Naive B cell (primary cell): Measurements from ENCODE around the gene APH1A. TPM values are rescaled to one million over a fixed set of nuclear protein-coding genes. Genes with fewer than 3 reads are reported as not detected.
A peak's percentile ranks its signal among the peaks of the same experiment; 100 is the strongest.
"Not testable (repeated sequence)": the region's sequence is repeated elsewhere in the genome, so short reads cannot be mapped to it uniquely, and the experiment has no call there.

ENCODE experiments used
- ATAC-seq, 2 donors: fragments of 150-1000 bp; cut with Tn5 transposase; 2 replicates each; pipeline ENCODE4 v1.10.0; 2021; ENCODE audit warnings: low read depth in 2 of 2, mild to moderate bottlenecking in 2 of 2, moderate library complexity in 2 of 2
- DNase-seq: peaks from one replicate; pipeline ENCODE4 v3.0.0; 2022
- H3K27ac Mint-ChIP-seq, 6 donors: one replicate each; pipeline ENCODE4 v1.8.0; 2020 to 2022; ENCODE audit warnings: mild to moderate bottlenecking in 6 of 6, mixed read lengths in 6 of 6, moderate library complexity in 5 of 6, inconsistent platforms in 2 of 6
- H3K27me3 Mint-ChIP-seq, 3 donors: one replicate each; pipeline ENCODE4 v1.8.0; 2021 to 2022; ENCODE audit warnings: mixed read lengths in 3 of 3, mild to moderate bottlenecking in 1 of 3
- H3K36me3 Mint-ChIP-seq, 2 donors: one replicate each; pipeline ENCODE4 v1.8.0; 2020 to 2022; ENCODE audit warnings: mixed read lengths in 2 of 2, inconsistent platforms in 1 of 2, mild to moderate bottlenecking in 1 of 2
- H3K4me1 Mint-ChIP-seq, 3 donors: one replicate each; pipeline ENCODE4 v1.8.0; 2020 to 2022; ENCODE audit warnings: mixed read lengths in 3 of 3, inconsistent platforms in 1 of 3, mild to moderate bottlenecking in 1 of 3, moderate library complexity in 1 of 3
- H3K4me3 Mint-ChIP-seq, 8 donors: one replicate each; pipeline ENCODE4 v1.8.0; 2020 to 2022; ENCODE audit warnings: mild to moderate bottlenecking in 8 of 8, mixed read lengths in 8 of 8, moderate library complexity in 8 of 8, inconsistent platforms in 2 of 8
- H3K9me3 Mint-ChIP-seq, 7 donors: one replicate each; pipeline ENCODE4 v1.8.0; 2020 to 2022; ENCODE audit warnings: mixed read lengths in 7 of 7, mild to moderate bottlenecking in 5 of 7, inconsistent platforms in 2 of 7, moderate library complexity in 1 of 7
- polyA plus RNA-seq, 6 donors: library from polyadenylated mRNA; unstranded; fragments of 300-500 nt; fragmentation: Illumina TruSeq; gene quantifications; one replicate each; pipeline ENCODE4 v1.2.3, GENCODE V29; 2021; ENCODE audit warnings: low read depth in 6 of 6

APH1A gene
- polyA plus RNA-seq, 6 donors from 2014 or later = 81.7 to 106 (median 91.3) TPM

DNA sequence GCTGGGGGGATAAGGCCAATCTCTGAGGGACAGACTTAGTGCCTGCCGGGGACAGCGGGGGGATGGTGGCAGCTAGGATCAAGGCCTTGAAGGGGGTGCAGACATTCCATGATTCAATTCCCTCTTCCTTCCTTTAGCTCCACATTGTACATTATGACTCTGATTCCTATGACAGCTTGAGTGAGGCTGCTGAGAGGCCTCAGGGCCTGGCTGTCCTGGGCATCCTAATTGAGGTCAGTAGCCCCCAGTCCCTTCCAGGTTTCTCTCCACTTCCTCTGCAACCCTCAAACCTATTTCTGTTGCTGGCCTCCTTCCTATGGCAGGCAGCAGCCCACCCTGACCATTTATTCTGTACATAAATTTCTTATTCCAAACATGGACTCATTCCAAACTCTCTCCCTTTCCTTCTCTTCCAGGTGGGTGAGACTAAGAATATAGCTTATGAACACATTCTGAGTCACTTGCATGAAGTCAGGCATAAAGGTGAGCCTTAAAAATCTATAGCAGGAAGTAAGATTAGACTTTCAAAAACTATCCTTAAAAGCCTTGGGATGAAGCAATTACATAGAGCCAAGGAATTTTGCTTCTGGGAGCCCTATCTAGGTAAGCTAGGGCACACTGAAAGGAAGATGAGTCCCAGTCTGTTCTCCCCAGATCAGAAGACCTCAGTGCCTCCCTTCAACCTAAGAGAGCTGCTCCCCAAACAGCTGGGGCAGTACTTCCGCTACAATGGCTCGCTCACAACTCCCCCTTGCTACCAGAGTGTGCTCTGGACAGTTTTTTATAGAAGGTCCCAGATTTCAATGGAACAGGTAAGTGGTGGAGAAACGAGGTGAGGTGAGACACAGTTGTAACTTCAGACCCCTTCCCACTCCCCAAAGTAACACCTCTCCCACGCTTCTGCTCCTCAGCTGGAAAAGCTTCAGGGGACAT is 6.2 kb downstream of the APH1A start:
- peaks cover 11 to 16% (median 14%) of the 10 kb centered on the region in 3 donors for H3K4me1 Mint-ChIP-seq
- peak overlapping the region in 1 of 6 donors; percentile 82 for H3K27ac Mint-ChIP-seq
- peaks cover 0 to 7% of the 10 kb centered on the region in 2 donors for H3K36me3 Mint-ChIP-seq
- peak overlapping the region in 1 of 8 donors; percentile 21 for H3K4me3 Mint-ChIP-seq
- DNase-seq (no peak), ATAC-seq (no peak)
- H3K9me3 Mint-ChIP-seq = no peaks in the 10 kb centered on the region
- H3K27me3 Mint-ChIP-seq = peaks cover 13 to 19% (median 15%) of the 10 kb centered on the region in 3 donors

DNA sequence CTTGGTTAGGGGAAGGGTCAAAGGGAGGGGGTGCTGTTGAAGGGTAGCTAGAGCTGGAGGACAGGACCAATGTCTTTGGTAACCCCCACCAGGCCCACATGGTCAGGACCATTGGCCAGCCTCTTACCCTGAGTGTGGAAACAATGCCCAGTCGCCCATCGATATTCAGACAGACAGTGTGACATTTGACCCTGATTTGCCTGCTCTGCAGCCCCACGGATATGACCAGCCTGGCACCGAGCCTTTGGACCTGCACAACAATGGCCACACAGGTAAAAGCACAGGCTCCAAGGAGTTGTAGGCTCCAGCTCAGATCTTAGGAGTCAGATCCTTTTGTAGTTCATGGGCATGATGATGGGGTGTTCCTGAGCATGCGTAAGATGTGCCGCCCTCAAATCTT is 7.4 kb downstream of the APH1A start:
- Mint-ChIP-seq H3K27me3 (peaks cover 22 to 32% (median 28%) of the 10 kb centered on the region in 3 donors), H3K9me3 (no peaks in the 10 kb centered on the region), H3K4me3 (no peak overlapping the region), H3K27ac (no peak overlapping the region), H3K36me3 (no peaks in the 10 kb centered on the region), H3K4me1 (peaks cover 8 to 17% (median 12%) of the 10 kb centered on the region in 3 donors)
- DNase-seq = no peak
- no peak for ATAC-seq

DNA sequence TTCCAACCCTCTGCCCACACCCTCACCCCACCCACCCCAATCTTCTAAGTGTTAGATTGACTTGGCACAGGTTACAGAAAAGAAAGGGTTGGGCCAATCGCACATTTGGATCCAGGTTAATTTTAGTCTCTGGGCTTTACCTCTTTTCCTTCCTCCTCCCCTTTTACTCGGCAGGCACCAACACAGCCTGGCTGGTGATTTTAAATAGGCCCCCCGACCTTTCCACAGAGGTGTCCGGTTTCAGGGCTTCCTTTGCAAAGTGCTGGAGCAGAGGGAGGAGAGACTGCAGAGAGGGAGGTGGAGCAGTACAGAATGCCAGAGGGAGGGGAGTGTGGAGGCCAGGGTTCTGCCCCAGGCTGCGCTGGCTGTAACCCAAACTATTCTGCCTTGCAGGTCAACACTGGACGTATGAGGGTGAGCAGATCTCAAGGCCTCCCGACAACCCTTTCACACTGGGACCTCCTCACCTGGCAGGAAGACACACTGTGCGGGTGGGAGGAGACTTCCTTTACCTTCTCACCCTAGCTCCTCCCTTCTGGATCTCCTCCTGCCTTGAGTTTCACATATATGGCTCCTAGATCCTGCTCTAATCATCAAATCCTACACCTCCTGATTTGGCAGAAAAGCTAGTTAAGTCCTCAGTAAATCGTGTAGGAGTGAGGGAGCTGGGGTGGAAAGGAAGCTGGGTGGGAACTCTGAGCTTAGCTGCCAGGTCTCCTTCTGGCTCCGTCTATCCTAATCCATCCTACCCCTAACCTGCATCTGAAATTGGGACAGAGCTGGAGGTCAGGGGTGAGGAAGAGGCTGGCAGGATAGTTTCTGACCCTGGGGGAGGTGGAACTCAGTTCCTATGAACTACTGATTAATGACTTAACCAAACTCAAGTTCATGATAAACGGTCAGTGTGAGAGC is 8.8 kb downstream of the APH1A start:
- no peaks in the 10 kb centered on the region for H3K36me3 Mint-ChIP-seq
- H3K9me3 Mint-ChIP-seq = no peaks in the 10 kb centered on the region
- ATAC-seq (no peak), DNase-seq (no peak)
- peaks cover 33 to 43% (median 34%) of the 10 kb centered on the region in 3 donors for H3K27me3 Mint-ChIP-seq
- peaks cover 18 to 30% (median 19%) of the 10 kb centered on the region in 3 donors for H3K4me1 Mint-ChIP-seq
- peak overlapping the region in 2 of 6 donors; percentile 24 to 33 for H3K27ac Mint-ChIP-seq
- H3K4me3 Mint-ChIP-seq = no peak overlapping the region

DNA sequence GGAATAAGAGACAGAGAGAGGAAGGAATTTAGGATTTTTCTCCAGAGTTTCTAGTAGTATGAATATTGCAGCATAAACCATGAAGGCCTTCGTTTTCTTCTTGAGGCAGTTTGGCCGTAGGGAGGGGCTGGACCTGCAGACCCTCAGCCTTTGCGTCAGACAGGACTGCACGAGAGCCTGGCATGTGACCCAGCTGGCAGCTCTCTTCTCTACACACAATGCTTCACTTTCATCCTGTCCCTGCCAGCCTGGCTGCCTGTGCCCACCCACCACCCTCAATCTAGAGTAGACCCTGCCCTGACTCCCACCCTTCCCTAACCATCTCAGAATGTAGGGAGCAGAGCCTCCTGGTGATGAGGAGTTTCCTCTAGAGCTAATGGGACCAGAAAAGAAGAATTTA is 9.6 kb downstream of the APH1A start:
- peaks cover 33 to 43% (median 34%) of the 10 kb centered on the region in 3 donors for H3K27me3 Mint-ChIP-seq
- H3K4me1 Mint-ChIP-seq = peaks cover 18 to 30% (median 19%) of the 10 kb centered on the region in 3 donors
- no peak overlapping the region for H3K27ac Mint-ChIP-seq
- no peaks in the 10 kb centered on the region for H3K9me3 Mint-ChIP-seq
- no peak for ATAC-seq
- DNase-seq = no peak
- no peaks in the 10 kb centered on the region for H3K36me3 Mint-ChIP-seq
- H3K4me3 Mint-ChIP-seq = no peak overlapping the region

DNA sequence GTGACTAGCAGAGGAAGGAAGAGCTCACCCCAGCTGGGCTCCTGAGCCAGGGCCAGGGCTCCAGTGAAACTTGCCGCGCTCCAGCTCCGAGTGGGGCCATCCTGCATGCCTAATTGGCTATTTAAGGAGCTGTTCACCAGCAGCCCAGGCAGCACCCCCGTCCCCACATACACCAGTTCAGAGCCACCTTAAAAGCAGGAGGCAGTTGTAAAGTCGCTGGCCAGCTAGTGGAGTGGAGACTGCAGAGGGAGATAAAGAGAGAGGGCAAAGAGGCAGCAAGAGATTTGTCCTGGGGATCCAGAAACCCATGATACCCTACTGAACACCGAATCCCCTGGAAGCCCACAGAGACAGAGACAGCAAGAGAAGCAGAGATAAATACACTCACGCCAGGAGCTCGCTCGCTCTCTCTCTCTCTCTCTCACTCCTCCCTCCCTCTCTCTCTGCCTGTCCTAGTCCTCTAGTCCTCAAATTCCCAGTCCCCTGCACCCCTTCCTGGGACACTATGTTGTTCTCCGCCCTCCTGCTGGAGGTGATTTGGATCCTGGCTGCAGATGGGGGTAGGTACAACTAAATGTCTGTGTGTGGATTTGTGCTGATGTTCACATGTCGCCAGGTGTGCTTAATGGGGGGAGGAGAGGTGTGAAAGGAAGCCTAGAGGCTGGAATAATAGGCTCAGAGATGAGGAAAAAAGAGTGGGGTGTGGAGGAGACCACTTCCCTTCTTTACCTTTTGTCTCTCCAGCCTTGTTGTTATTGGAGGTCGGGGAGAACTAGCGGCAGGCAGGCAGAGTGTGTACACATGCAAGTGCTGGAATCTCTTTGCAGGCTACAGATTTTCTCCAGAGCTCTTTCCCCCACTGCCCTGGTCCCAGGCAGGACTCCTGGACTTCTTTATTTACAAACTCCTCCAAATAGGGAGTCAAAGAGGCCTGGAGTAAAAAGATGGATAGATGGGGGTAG is 10.9 kb downstream of the APH1A start, which contains the start of gene CA14:
TSS of gene CA14 (plus strand) at position 151 of the 962 bp plus-strand sequence. CDS start at position 506, 355 bp downstream.
- H3K4me1 Mint-ChIP-seq = peaks cover 18 to 30% (median 19%) of the 10 kb centered on the region in 3 donors
- ATAC-seq (no peak), DNase-seq (no peak)
- peak within 1 kb of the TSS in 1 of 8 donors; percentile 16 for H3K4me3 Mint-ChIP-seq
- no peaks in the 10 kb centered on the region for H3K36me3 Mint-ChIP-seq
- H3K27me3 Mint-ChIP-seq = peaks cover 33 to 43% (median 40%) of the 10 kb centered on the region in 3 donors
- H3K27ac Mint-ChIP-seq = peak within 1 kb of the TSS in 1 of 6 donors; percentile 86
- no peaks in the 10 kb centered on the region for H3K9me3 Mint-ChIP-seq

DNA sequence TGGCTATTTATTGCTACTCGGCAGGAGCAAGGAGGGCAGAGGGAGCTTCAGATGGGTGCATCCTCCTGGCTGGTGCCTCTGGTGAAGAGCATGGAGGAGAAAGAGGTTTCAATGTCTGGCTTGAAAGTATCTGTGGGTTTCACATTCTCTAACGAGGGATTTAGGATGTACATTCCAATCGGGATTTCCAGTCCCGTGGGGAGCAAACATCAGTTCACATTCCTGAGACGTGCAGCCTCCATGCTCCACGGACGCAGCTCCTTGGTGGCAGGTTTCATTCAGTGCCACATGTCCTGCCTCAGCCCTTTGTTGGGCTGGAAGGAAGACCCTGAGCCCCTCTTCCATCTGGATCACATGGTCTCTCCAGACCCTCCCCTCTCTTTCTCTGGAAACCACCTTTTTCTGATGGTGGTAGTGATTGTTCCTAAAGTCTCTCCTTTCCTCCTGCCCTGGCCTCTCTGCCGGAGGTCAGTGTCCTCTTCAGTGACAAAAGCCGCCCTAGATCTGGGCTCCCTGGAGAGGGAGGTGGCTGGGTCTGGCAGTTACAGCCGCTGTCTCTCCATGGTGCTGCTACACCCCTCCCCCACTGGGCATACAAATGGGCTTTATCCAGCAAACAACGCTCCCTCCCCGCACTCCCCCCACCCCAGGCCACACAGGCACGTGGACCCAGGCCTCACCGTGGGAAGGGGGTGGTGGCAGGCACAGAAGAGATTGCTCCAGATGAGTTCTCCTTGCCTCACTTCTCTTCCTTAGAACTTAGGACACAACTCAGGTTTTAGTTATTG is 12.1 kb downstream of the APH1A start:
- Mint-ChIP-seq H3K27ac (no peak overlapping the region), H3K4me3 (peak overlapping the region in 3 of 8 donors; percentile 16 to 63 (median 60)), H3K27me3 (peaks cover 33 to 48% (median 40%) of the 10 kb centered on the region in 3 donors), H3K9me3 (no peaks in the 10 kb centered on the region), H3K4me1 (peaks cover 18 to 30% (median 19%) of the 10 kb centered on the region in 3 donors), H3K36me3 (no peaks in the 10 kb centered on the region)
- ATAC-seq (no peak), DNase-seq (no peak)

DNA sequence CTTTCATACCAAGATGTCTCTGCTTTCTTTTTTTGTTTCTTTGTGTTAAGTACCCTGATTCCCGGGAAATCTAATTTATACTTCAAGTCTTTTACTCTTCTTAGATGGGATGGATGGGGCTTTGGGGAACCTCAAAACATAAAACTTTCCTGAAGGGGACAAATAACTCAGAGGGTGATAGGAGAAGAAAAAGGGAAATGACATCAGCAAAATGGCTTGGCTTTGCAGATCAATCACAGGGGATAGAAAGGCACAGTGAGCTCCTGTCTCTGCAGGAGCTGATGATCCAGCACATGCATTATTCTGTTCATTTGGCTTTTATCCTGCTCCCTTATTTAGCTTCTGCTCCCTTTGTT is 12.6 kb downstream of the APH1A start:
- DNase-seq = no peak
- no peaks in the 10 kb centered on the region for H3K36me3 Mint-ChIP-seq
- peak overlapping the region in 1 of 6 donors; percentile 21 for H3K27ac Mint-ChIP-seq
- H3K9me3 Mint-ChIP-seq = no peaks in the 10 kb centered on the region
- ATAC-seq = no peak
- peaks cover 33 to 48% (median 40%) of the 10 kb centered on the region in 3 donors for H3K27me3 Mint-ChIP-seq
- peaks cover 18 to 30% (median 19%) of the 10 kb centered on the region in 3 donors for H3K4me1 Mint-ChIP-seq
- H3K4me3 Mint-ChIP-seq = peak overlapping the region; percentile 34 to 84 (median 65)

DNA sequence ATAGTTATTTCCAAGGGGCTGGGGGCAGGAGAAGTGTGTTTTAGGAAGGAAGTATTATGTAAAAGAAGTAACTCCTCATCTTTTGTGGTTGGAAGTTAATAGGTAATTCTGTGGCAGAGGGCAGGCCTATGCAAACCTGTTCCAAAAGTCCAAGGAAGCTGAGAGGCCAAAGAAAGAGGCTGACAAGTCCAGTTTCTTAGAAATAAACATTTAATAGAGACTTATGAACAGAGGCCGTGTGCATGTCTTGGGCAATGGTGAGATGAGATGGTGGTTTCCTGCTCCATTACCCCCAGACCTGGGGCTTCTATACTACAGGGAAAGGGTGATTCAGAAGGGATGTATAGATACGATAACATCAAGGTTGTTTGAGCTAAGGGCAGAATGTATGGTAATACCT is 18.9 kb downstream of the APH1A start:
- peaks cover 0 to 6% (median 5%) of the 10 kb centered on the region in 3 donors for H3K27me3 Mint-ChIP-seq
- no peak for DNase-seq
- no peak overlapping the region for H3K4me3 Mint-ChIP-seq
- H3K9me3 Mint-ChIP-seq = no peaks in the 10 kb centered on the region
- H3K27ac Mint-ChIP-seq = no peak overlapping the region
- ATAC-seq = no peak
- H3K36me3 Mint-ChIP-seq = no peaks in the 10 kb centered on the region
- H3K4me1 Mint-ChIP-seq = no peaks in the 10 kb centered on the region

DNA sequence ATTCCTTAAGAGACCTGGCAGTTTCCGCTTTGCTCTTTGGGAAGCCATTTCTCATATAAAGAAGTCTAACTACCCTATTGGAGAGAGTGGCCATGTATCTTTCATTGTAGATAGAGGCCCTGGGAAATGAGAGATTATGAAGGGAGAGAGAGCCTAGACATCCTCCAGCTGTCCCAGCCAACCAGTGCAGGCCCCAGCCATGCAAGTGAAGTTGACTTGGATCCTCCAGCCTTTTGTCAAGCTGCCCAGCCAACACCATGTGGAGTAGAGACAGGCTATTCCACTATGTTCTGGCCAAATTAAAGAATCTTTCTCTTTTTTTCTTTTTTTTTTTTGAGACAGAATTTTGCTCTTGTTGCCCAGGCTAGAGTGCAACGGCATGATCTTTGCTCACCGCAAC is 25.8 kb downstream of the APH1A start:
- DNase-seq (no peak), ATAC-seq (no peak)
- Mint-ChIP-seq H3K27me3 (peaks cover 0 to 4% (median 0%) of the 10 kb centered on the region in 3 donors), H3K36me3 (no peaks in the 10 kb centered on the region), H3K9me3 (no peaks in the 10 kb centered on the region), H3K27ac (no peak overlapping the region), H3K4me3 (no peak overlapping the region), H3K4me1 (no peaks in the 10 kb centered on the region)

DNA sequence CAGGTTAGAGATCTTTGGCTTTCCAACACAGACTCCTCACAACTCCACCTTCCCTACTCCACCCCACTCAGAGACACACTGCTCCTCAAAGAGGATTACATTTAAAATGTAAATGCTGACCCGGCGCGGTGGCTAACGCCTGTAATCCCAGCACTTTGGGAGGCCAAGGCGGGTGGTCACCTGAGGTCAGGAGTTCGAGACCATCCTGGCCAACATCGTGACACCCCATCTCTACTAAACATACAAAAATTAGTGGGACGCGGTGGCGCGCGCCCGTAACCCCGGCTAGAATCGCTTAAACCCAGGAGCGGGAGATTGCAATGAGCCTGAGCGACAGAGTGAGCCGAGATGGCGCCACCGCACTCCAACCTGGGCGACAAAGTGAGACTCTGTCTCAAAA is 31.1 kb downstream of the APH1A start:
- peaks cover 0 to 4% (median 0%) of the 10 kb centered on the region in 3 donors for H3K27me3 Mint-ChIP-seq
- no peaks in the 10 kb centered on the region for H3K36me3 Mint-ChIP-seq
- no peak overlapping the region for H3K27ac Mint-ChIP-seq
- no peaks in the 10 kb centered on the region for H3K9me3 Mint-ChIP-seq
- ATAC-seq (no peak), DNase-seq (no peak)
- peak overlapping the region in 2 of 8 donors; percentile 21 to 28 for H3K4me3 Mint-ChIP-seq
- H3K4me1 Mint-ChIP-seq = peaks cover 17 to 22% (median 19%) of the 10 kb centered on the region in 3 donors

DNA sequence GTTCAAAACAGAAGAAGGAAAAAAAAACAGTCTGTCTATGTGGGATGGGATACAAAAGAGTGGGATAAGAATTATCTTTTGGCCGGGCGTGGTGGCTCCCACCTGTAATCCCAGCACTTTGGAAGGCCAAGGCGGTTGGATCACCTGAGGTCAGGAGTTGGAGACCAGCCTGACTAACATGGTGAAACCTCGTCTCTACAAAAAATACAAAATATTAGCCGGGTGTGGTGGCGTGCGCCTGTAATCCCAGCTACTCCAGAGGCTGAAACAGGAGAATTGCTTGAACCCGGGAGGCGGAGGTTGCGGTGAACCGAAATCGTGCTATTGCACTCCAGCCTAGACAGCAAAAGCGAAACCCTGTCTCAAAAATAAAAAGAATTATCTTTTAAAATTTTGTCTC is 31.6 kb downstream of the APH1A start:
- H3K27me3 Mint-ChIP-seq, H3K9me3 Mint-ChIP-seq, H3K36me3 Mint-ChIP-seq, ATAC-seq, DNase-seq: not testable (repeated sequence)
- peak overlapping the region in 1 of 8 donors; percentile 69 for H3K4me3 Mint-ChIP-seq
- H3K27ac Mint-ChIP-seq = peak overlapping the region in 1 of 6 donors; percentile 88
- H3K4me1 Mint-ChIP-seq = peaks cover 17 to 23% (median 20%) of the 10 kb centered on the region in 3 donors
